Measurements from ENCODE around the gene AUTS2. TPM values are rescaled to one million over a fixed set of nuclear protein-coding genes. Genes with fewer than 3 reads are reported as not detected.

AUTS2 gene
- total and polyA plus RNA-seq, 10 of the 15 experiments (the other 5 are each of a cell fraction or from before 2014, with no cell fraction given): 6.4 to 55.6 (median 21.6) TPM

DNA sequence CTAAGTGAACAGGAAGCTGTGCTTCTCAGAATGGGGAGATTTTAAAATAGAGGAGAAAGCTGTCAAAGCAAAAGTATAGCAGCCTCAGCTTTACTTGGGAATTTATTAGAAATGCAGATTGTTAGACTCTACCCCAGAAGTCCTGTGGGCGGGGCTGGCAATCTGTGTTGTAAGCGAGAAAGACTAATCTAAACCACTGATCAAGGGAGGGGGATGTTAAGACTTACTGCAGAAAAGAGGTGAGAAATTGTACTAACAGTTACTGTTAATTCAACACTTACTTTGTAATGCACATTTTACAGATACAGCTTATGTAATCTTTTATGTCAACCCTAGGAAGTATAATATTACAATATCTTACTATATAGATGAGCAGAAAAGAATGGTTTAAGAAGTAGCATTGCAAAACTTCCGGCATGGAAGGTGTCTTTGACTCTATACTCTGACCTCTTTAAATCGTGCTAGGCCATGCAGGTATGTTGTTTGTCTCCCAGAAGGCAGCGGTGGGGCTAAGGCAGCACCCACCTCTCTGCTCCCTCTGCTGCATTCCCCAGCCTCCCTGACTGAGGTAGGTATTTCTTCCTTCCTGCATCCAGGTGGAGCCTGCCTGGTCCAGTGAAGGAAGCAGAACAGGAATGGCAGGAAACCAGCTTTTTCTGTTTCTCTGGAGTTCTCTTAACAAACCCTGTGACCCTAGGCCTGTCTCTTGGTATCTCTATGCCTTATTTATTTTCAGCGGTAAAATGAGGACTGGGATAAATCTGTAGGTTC is 462.2 kb downstream of the AUTS2 start (continued):
- TF ChIP-seq, protein P1, sequence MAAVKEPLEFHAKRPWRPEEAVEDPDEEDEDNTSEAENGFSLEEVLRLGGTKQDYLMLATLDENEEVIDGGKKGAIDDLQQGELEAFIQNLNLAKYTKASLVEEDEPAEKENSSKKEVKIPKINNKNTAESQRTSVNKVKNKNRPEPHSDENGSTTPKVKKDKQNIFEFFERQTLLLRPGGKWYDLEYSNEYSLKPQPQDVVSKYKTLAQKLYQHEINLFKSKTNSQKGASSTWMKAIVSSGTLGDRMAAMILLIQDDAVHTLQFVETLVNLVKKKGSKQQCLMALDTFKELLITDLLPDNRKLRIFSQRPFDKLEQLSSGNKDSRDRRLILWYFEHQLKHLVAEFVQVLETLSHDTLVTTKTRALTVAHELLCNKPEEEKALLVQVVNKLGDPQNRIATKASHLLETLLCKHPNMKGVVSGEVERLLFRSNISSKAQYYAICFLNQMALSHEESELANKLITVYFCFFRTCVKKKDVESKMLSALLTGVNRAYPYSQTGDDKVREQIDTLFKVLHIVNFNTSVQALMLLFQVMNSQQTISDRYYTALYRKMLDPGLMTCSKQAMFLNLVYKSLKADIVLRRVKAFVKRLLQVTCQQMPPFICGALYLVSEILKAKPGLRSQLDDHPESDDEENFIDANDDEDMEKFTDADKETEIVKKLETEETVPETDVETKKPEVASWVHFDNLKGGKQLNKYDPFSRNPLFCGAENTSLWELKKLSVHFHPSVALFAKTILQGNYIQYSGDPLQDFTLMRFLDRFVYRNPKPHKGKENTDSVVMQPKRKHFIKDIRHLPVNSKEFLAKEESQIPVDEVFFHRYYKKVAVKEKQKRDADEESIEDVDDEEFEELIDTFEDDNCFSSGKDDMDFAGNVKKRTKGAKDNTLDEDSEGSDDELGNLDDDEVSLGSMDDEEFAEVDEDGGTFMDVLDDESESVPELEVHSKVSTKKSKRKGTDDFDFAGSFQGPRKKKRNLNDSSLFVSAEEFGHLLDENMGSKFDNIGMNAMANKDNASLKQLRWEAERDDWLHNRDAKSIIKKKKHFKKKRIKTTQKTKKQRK (IDR thresholded peaks at IDR 0.05; ENCODE audit: low read depth, low read length): no peak
- no peak for TF ChIP-seq WRNIP1 (IDR thresholded peaks at IDR 0.05; ENCODE audit: borderline replicate concordance, low read depth, low read length)

DNA sequence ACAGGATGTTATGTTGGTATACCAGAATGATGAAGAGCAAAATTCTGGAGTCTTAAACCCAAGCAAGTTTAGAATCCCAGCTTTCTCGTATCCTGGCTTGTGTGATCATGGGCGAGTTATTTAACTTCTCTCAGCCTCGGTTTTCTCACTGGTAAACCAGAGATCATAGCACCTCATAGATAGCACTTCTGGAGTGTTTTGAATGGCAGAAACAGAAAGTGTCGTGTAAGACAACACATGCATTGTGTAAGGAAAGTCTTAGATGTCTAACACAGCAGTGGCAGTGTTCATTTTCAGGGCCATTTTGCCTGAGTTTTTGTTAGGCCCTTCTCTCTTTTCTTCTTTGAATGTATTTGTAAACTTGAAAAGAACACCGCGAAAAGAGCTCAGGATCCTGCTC is 465.1 kb downstream of the AUTS2 start:
- intact Hi-C loops (cut with micrococcal nuclease; ENCODE audit: unreplicated experiment) (no loop called here), in situ Hi-C loops (cut with MboI) (no loop called here)
- ATAC-seq: no peak
- ChIA-PET POLR2A (no interaction called here), RAD21 (ENCODE audit: unreplicated experiment) (no interaction called here), CTCF (interaction anchor here (1.2 kb wide), 1 partner anchor 635 kb away, joined by 3 read pairs; no protein-coding TSS in a partner anchor), SMC1A (ENCODE audit: uncharacterized antibody, unreplicated experiment) (interaction anchor here (1.2 kb wide), 1 partner anchor 9 kb away, joined by 3 read pairs; no protein-coding TSS in a partner anchor)
- Histone ChIP-seq H3K27ac (ENCODE audit: control insufficient read depth, insufficient read depth) (no peak overlapping the region), H3K27me3 (replicated peaks in 1 of 2; ENCODE audit: control insufficient read depth in 2 of 2, insufficient read depth in 2 of 2, low read length in 1 of 2) (no peaks in the 10 kb centered on the region), H3K4me3 (no peak overlapping the region), H3K9ac (ENCODE audit: control insufficient read depth, insufficient read depth, low read length) (no peak overlapping the region), H3K4me1 (ENCODE audit: control insufficient read depth, insufficient read depth, low read length) (no peaks in the 10 kb centered on the region), H4K20me1 (ENCODE audit: control insufficient read depth, insufficient read depth) (no peaks in the 10 kb centered on the region), H3K4me2 (ENCODE audit: control insufficient read depth, insufficient read depth) (no peak overlapping the region), H3K9me3 (replicated peaks; ENCODE audit: control insufficient read depth, insufficient read depth, low read length) (no peaks in the 10 kb centered on the region), H3K79me2 (ENCODE audit: control insufficient read depth, insufficient read depth, low read length) (no peaks in the 10 kb centered on the region), H3K36me3 (ENCODE audit: control insufficient read depth in 2 of 2, insufficient read depth in 2 of 2, low read length in 1 of 2) (no peaks in the 10 kb centered on the region), H2AFZ (ENCODE audit: control insufficient read depth, low read depth, low read length) (no peak overlapping the region)
- no TSS peak for BruUV-seq (replicated peaks)
- 49% methylated on average over 6 of the region's 6 CpGs for WGBS (ENCODE audit: insufficient coverage, insufficient replicate concordance, low lambda C conversion rate, missing lambda C conversion rate)
- no peak for DNase-seq (ENCODE audit: low read depth, low spot score)
- TF ChIP-seq, protein P2, sequence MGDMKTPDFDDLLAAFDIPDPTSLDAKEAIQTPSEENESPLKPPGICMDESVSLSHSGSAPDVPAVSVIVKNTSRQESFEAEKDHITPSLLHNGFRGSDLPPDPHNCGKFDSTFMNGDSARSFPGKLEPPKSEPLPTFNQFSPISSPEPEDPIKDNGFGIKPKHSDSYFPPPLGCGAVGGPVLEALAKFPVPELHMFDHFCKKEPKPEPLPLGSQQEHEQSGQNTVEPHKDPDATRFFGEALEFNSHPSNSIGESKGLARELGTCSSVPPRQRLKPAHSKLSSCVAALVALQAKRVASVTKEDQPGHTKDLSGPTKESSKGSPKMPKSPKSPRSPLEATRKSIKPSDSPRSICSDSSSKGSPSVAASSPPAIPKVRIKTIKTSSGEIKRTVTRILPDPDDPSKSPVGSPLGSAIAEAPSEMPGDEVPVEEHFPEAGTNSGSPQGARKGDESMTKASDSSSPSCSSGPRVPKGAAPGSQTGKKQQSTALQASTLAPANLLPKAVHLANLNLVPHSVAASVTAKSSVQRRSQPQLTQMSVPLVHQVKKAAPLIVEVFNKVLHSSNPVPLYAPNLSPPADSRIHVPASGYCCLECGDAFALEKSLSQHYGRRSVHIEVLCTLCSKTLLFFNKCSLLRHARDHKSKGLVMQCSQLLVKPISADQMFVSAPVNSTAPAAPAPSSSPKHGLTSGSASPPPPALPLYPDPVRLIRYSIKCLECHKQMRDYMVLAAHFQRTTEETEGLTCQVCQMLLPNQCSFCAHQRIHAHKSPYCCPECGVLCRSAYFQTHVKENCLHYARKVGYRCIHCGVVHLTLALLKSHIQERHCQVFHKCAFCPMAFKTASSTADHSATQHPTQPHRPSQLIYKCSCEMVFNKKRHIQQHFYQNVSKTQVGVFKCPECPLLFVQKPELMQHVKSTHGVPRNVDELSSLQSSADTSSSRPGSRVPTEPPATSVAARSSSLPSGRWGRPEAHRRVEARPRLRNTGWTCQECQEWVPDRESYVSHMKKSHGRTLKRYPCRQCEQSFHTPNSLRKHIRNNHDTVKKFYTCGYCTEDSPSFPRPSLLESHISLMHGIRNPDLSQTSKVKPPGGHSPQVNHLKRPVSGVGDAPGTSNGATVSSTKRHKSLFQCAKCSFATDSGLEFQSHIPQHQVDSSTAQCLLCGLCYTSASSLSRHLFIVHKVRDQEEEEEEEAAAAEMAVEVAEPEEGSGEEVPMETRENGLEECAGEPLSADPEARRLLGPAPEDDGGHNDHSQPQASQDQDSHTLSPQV (IDR thresholded peaks at IDR 0.05): no peak
- no peak for TF ChIP-seq CBX3 (IDR thresholded peaks at IDR 0.05; ENCODE audit: borderline replicate concordance, low read depth)
- TF ChIP-seq POU2F2 (IDR thresholded peaks at IDR 0.05; ENCODE audit: borderline replicate concordance, low read depth, low read length): no peak
- no peak for TF ChIP-seq HDAC2 (IDR thresholded peaks at IDR 0.05)
- TF ChIP-seq SPI1 (IDR thresholded peaks at IDR 0.05; ENCODE audit: borderline replicate concordance, insufficient read depth, low read depth, low read length): no peak
- FAIRE-seq: no peak

Data from GM12878 (cell line).